Stimulated activated CD4-positive, alpha-beta T cell treated with anti-CD3 and anti-CD28 coated beads, Interleukin-2, amount 100 ng/mL, for 24 hours (primary cell): ENCODE data around the gene AP5M1.
"Not testable (repeated sequence)": the region's sequence is repeated elsewhere in the genome, so short reads cannot be mapped to it uniquely, and the experiment has no call there.

Experiments used
- DNase-seq, 2 donors: peaks; one replicate each; pipeline ENCODE4 v3.0.0-alpha.2; 2020

The AP5M1 gene

DNA sequence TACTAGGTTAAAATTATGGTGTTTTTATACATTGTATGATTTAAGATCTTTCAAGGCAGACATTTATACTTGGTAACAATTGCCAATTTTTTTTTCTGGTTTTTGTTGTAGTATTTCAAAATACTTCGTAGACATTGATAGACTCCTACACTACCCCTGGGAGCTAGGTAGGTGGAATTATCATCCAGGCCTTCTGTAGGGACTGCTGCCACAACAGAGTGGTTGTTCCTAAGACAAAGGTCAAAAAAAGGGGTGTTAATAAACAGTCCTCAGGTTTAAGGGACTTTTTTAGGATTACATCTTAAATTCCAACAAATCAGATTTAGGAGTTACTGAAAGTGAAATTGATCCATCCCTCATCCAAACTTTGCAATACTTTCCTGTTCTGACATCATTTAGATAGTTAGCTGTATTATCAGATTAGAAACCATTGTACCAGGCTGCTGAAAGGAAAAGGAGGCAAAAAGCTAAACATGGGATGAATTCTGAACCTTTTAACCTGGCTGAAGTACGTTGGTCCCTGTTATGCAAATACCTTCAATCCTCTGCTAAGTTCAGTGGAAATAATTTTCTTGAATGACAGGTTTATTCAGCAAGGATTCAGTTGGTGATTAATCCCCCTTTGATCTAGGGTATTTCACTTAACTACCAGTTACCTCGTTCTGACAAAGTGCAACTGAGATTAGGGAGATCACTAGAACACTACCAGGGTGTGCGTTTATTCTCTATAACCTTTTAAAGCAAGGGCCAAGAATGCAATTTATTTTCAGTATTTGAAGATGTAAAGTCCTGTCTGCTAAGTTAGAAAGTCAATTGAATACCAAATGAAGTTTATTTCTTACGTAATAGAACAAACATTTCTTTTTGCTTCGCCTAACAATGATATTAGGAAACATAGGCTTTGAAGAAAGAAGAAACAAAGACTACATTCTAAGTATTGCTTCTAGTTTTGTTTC, 23.2 kb downstream of the AP5M1 start:
- DNase-seq: no peak

DNA sequence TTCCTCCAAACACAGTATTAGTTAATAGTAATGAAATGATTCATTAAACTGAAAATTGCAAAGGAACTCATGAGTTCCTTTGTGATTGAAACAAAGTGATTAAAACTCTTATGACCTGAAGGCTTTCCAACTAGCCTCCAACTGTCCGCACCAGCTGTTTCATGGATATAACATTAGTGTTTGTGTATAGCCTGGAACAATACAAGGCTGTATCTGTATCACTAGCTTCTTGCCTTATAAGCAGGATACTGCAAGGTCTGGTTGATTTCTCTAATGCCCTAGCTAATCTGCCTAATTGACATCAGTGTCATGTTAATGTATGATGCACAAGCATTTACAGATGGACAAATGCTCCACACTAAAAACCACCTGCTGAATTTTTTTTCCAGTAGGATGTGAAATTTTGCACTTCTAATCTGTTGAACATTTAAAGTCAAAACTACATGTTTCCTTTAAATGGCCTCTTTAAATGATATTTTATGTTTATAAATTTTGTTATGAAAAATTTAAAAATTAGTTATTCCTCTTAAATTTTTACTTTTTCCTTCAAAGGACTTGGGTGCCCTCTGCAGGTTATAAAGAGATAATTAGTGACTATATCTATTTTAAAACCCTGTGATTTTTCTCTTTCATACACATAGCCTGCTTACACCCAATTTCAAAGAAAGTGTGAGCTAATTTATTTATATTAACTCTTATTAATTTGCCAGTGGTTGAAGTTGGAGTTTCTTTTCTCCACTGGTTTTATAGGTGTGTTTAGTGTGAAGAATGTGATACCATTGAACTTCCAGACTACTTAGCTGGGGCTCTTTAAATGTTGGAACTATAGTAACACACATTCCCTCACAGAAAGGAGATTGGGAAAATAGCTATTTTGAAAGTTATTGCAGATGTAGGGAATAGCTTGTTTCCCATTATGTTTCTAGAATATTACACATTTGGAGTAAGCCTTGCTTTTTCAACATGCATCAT, 25.4 kb downstream of the AP5M1 start:
- DNase-seq: no peak

DNA sequence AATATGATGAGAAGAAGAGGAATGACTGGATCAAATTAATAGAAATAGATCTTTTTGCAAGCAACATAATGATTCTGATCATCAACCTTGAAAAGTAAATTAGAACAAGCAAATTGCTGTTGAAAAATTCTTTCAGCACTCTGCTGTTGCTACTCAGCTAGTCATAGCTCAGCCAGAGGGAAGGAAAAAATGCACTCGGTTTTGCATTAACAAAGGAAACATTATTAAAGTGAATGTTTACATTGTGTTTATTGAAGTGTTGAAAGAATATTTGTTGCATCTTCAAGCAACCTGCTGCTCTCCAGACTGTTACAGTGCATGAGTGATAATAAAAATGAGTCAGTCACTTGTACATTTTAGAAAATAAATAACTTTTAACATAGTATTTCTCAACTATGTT, 26.5 kb downstream of the AP5M1 start:
- DNase-seq: no peak

- no peak for DNase-seq
Measured at GRCh38 chr14:57297852-57298251, 29.1 kb downstream of the AP5M1 start.

- DNase-seq: no peak
Measured at GRCh38 chr14:57299511-57299910, 30.7 kb downstream of the AP5M1 start.

GRCh38 chr14:57302883-57303282, 34.1 kb downstream of the AP5M1 start:
- no peak for DNase-seq

DNA sequence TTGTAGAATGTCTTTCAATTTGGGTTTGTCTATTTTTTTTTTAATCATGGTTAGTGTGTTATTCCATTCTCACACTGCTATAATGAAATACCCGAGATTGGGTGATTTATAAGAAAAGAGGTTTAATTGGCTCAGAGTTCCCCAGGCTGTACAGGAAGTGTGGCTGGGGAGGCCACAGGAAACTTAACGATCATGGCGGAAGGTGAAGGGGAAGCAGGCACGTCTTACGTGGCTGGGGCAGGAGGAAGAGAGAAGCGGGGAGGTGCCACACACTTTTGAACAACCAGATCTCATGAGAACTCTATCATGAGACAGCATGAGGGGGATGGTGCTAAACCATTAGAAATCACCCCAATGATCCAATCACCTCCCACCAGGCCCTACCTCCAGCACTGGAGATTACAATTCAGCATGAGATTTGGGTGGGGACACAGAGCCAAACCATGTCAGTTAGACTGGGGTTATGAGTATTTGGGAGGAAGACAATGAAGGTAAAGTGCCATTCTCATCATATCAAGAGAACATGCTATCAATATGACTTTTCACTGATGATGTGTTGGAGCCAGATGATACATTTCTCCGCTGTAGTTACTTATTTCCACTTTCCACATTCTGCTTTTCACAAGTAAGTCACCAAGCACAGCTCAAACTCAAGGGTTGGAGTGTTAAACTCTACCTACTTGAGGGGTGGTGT, 45.8 kb downstream of the AP5M1 start:
- DNase-seq: no peak

GRCh38 chr14:57317248-57317833, 48.6 kb downstream of the AP5M1 start:
- DNase-seq: peak; percentile 71 to 79

GRCh38 chr14:57319636-57320192, 50.9 kb downstream of the AP5M1 start:
- no peak for DNase-seq

GRCh38 chr14:57323721-57324120, 55.0 kb downstream of the AP5M1 start:
- no peak for DNase-seq

GRCh38 chr14:57326253-57326652, 57.5 kb downstream of the AP5M1 start:
- no peak for DNase-seq

DNA sequence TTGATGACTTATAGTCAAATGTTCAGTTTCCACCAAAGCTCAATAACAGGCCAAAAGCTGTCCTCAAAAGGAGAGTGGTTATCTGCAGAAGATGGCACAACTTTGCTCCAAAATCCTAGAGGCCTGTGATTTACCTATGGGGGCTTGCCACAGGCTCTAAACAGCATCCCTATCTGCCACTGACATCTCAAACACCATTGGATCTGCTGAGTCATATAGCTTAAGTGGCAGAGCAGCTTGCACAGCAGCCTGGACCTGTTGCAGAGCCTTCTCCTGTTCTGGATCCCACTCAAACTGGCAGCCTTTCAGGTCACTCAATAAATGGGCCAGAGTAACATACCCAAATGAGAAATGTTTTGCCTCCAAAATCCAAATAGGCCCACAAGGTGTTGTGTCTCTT, 61.1 kb downstream of the AP5M1 start:
- DNase-seq: no peak

GRCh38 chr14:57332475-57332874, 63.7 kb downstream of the AP5M1 start:
- DNase-seq: not testable (repeated sequence)

DNA sequence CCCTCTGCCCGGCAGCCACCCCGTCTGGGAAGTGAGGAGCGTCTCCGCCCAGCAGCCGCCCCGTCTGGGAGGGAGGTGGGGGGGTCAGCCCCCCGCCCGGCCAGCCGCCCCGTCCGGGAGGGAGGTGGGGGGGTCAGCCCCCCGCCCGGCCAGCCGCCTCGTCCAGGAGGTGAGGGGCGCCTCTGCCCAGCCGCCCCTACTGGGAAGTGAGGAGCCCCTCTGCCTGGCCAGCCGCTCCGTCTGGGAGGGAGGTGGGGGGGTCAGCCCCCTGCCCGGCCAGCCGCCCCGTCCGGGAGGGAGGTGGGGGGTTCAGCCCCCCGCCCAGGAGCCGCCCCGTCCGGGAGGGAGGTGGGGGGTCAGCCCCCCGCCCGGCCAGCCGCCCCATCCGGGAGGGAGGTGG, 65.0 kb downstream of the AP5M1 start:
- DNase-seq: not testable (repeated sequence)

- not testable (repeated sequence) for DNase-seq
Measured at GRCh38 chr14:57343545-57344297, 75.0 kb downstream of the AP5M1 start.

- DNase-seq: no peak
Measured at GRCh38 chr14:57345106-57345505, 76.3 kb downstream of the AP5M1 start.

DNA sequence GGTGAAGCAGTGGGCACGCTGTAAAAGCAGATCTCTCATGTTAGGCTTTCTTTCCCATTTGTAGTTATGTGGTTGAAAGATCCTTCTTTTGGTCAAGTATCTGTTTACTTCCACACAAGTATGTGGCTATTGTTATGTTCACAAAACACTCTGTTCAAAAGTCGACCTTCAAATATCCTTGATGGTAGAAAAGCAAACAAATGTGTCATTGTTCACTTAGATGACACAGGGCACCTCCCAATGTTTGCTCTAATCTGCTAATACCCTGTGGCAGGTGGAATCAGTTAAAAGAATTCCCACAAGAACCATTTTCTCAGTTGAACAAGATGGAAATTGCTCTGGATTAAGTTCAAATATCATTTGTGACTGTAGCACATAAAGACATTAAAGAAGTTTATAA, 78.0 kb downstream of the AP5M1 start:
- no peak for DNase-seq
